Lung (tissue), 12 donors: ENCODE data around the gene KRT12. TPM values are rescaled to one million over a fixed set of nuclear protein-coding genes. Genes with fewer than 3 reads are reported as not detected.

Experiments
- ATAC-seq: fragments of 200-7000 bp; cut with Tn5 transposase; one replicate; pipeline ENCODE4 v1.9.1; 2020; ENCODE audit warnings: moderate number of reproducible peaks; ENCODE audit not compliant: insufficient read depth, low FRiP score
- DNase-seq, 3 donors: peaks; one replicate each; pipeline ENCODE4 v3.0.0-alpha.2; 2013 to 2017
- H3K27ac ChIP-seq, 2 donors: one replicate each; pipeline ENCODE4 v1.5.1; 2013; ENCODE audit warnings: mild to moderate bottlenecking in 2 of 2, moderate library complexity in 2 of 2, control low read depth in 1 of 2, inconsistent platforms in 1 of 2, low read depth in 1 of 2, low read length in 1 of 2
- H3K27me3 ChIP-seq, 3 donors: one replicate each; pipeline ENCODE4 v1.5.1; 2013; ENCODE audit warnings: low read length in 2 of 3; ENCODE audit not compliant: control insufficient read depth in 3 of 3, insufficient read depth in 3 of 3
- H3K36me3 ChIP-seq, 4 donors: one replicate each; pipeline ENCODE4 v1.5.1; 2013; ENCODE audit warnings: low read length in 4 of 4, mild to moderate bottlenecking in 1 of 4, moderate library complexity in 1 of 4; ENCODE audit not compliant: control insufficient read depth in 4 of 4, insufficient read depth in 4 of 4
- H3K4me1 ChIP-seq, 5 donors: one replicate each; pipeline ENCODE4 v1.5.1; 2013; ENCODE audit warnings: low read length in 5 of 5, mild to moderate bottlenecking in 2 of 5, moderate library complexity in 1 of 5; ENCODE audit not compliant: control insufficient read depth in 5 of 5, insufficient read depth in 5 of 5
- H3K4me3 ChIP-seq: one replicate; pipeline ENCODE4 v1.5.1; 2013; ENCODE audit warnings: mild to moderate bottlenecking, control low read depth, moderate library complexity
- H3K9ac ChIP-seq, 2 donors: one replicate each; pipeline ENCODE4 v1.5.1; 2013; ENCODE audit warnings: low read length in 2 of 2, control low read depth in 1 of 2; ENCODE audit not compliant: insufficient read depth in 1 of 2
- H3K9me3 ChIP-seq, 4 donors: one replicate each; pipeline ENCODE4 v1.5.1; 2013; ENCODE audit warnings: low read length in 3 of 4, mild to moderate bottlenecking in 1 of 4, moderate library complexity in 1 of 4; ENCODE audit not compliant: control insufficient read depth in 4 of 4, insufficient read depth in 3 of 4
- WGBS, 2 donors: extraction: QIAGEN DNeasy Blood & Tissue Kit; methylation state at CpG; one replicate each; pipeline ENCODE4 v1.1.7; 2013; 5-methylcytosine and 5-hydroxymethylcytosine counted together
- polyA plus RNA-seq, 2 donors: library from polyadenylated mRNA; stranded (reverse); fragments of 200-250 nt; gene quantifications; one replicate each; pipeline ENCODE4 v1.2.1, GENCODE V29; 2013
- total RNA-seq, 2 donors: library from RNA; depleted of rRNA in 1 of 2; stranded (reverse); fragments of >200 nt in 1 of 2; gene quantifications; one replicate each; pipeline ENCODE4 v1.2.1, GENCODE V29; 2014 to 2021
- TF ChIP-seq, protein P1 (sequence below): IDR thresholded peaks from 2 replicates; pipeline ENCODE4 v1.5.1; 2012; ENCODE audit warnings: mild to moderate bottlenecking; ENCODE audit errors: control extremely low read depth, extremely low read depth
- donor health status: control.
- donor health status: control.
- donor health status: Bipolar disorder and iron deficiency.
- donor health status: healthy.
- donor health status: DM: yes; HTN: yes; CAD: no.

Gene KRT12
- total and polyA plus RNA-seq, 4 donors = not detected

DNA sequence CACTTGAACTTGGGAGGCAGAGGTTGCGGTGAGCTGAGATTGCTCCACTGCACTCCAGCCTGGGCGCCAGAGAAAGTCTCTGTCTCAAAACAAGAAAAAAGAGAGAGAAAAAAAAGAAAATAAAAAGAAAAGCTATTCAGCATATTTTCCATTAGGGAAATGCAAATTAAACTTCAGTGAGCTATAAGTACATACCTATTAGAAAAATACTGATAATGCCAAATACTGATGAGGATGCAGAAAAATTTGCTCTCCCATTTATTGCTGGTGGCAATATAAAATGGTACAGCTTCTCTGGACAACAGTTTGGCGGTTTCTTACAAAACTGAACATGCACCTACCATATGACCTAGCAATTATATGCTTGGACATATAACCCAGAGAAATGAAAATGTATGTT lies 54.4 kb downstream of the KRT12 start:
- Histone ChIP-seq H3K27me3 (peaks cover 0 to 38% (median 30%) of the 10 kb centered on the region in 3 donors), H3K9me3 (peaks cover 0 to 2% (median under 1%) of the 10 kb centered on the region in 4 donors), H3K36me3 (peaks cover 0 to 7% (median 6%) of the 10 kb centered on the region in 4 donors), H3K27ac (no peak overlapping the region), H3K4me1 (peaks cover 0 to 12% (median 0%) of the 10 kb centered on the region in 5 donors), H3K9ac (no peak overlapping the region), H3K4me3 (no peak overlapping the region)
- ATAC-seq (no peak), DNase-seq (no peak)
- TF ChIP-seq, protein P1, sequence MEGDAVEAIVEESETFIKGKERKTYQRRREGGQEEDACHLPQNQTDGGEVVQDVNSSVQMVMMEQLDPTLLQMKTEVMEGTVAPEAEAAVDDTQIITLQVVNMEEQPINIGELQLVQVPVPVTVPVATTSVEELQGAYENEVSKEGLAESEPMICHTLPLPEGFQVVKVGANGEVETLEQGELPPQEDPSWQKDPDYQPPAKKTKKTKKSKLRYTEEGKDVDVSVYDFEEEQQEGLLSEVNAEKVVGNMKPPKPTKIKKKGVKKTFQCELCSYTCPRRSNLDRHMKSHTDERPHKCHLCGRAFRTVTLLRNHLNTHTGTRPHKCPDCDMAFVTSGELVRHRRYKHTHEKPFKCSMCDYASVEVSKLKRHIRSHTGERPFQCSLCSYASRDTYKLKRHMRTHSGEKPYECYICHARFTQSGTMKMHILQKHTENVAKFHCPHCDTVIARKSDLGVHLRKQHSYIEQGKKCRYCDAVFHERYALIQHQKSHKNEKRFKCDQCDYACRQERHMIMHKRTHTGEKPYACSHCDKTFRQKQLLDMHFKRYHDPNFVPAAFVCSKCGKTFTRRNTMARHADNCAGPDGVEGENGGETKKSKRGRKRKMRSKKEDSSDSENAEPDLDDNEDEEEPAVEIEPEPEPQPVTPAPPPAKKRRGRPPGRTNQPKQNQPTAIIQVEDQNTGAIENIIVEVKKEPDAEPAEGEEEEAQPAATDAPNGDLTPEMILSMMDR = no peak
- WGBS, 2 donors = 75 to 84% methylated on average over 3 of the region's 3 CpGs

Other genes with a start within 250 kb of the KRT12 start
- gene SMARCE1, start 219.4 kb downstream of the KRT12 start, total RNA-seq = 100 to 1,000 TPM in 1 of 2 donors, 10 to 100 TPM in 1; 76.4 to 137 TPM
- gene SMARCE1, start 219.4 kb downstream of the KRT12 start, polyA plus RNA-seq = 10 to 100 TPM; 55.2 to 58.1 TPM
- under 1 TPM in 1 of 2 donors, not detected in 1; 0.18 TPM for gene KRT222, start 202.0 kb downstream of the KRT12 start, total RNA-seq
- gene KRT222, start 202.0 kb downstream of the KRT12 start, polyA plus RNA-seq = under 1 TPM; 0.10 to 0.26 TPM
- gene KRT24, start 163.5 kb downstream of the KRT12 start, total RNA-seq = not detected
- gene KRT24, start 163.5 kb downstream of the KRT12 start, polyA plus RNA-seq = under 1 TPM; 0.05 to 0.08 TPM
- not detected for gene KRT25, start 111.9 kb downstream of the KRT12 start, total RNA-seq
- gene KRT25, start 111.9 kb downstream of the KRT12 start, polyA plus RNA-seq = not detected
- gene KRT26, start 95.0 kb downstream of the KRT12 start, total RNA-seq = not detected
- not detected for gene KRT26, start 95.0 kb downstream of the KRT12 start, polyA plus RNA-seq
- gene KRT27, start 84.7 kb downstream of the KRT12 start, total RNA-seq = under 1 TPM; 0.14 to 0.71 TPM
- gene KRT27, start 84.7 kb downstream of the KRT12 start, polyA plus RNA-seq = 1 to 10 TPM in 1 of 2 donors, under 1 TPM in 1; 0.39 to 1.5 TPM
- gene KRT28, start 67.3 kb downstream of the KRT12 start, total RNA-seq = not detected
- gene KRT28, start 67.3 kb downstream of the KRT12 start, polyA plus RNA-seq = not detected
- gene KRT10, start 44.6 kb downstream of the KRT12 start, total RNA-seq = 10 to 100 TPM in 1 of 2 donors, 1 to 10 TPM in 1; 4.6 to 34.7 TPM
- gene KRT10, start 44.6 kb downstream of the KRT12 start, polyA plus RNA-seq = 10 to 100 TPM; 21.0 to 60.6 TPM
- gene KRT20, start 18.0 kb upstream of the KRT12 start, total RNA-seq = under 1 TPM in 1 of 2 donors, not detected in 1; 0.31 TPM
- under 1 TPM in 1 of 2 donors, not detected in 1; 0.24 TPM for gene KRT20, start 18.0 kb upstream of the KRT12 start, polyA plus RNA-seq
- gene KRT23, start 70.4 kb upstream of the KRT12 start, total RNA-seq = 1 to 10 TPM; 1.3 to 2.0 TPM
- 1 to 10 TPM; 1.9 to 9.4 TPM for gene KRT23, start 70.4 kb upstream of the KRT12 start, polyA plus RNA-seq
- gene KRT39, start 99.7 kb upstream of the KRT12 start, total RNA-seq = not detected
- gene KRT39, start 99.7 kb upstream of the KRT12 start, polyA plus RNA-seq = not detected
- gene KRT40, start 117.1 kb upstream of the KRT12 start, total RNA-seq = not detected
- gene KRT40, start 117.1 kb upstream of the KRT12 start, polyA plus RNA-seq = under 1 TPM; 0.09 to 0.31 TPM
- gene KRTAP3-3, start 126.9 kb upstream of the KRT12 start, total RNA-seq = not detected
- gene KRTAP3-3, start 126.9 kb upstream of the KRT12 start, polyA plus RNA-seq = not detected
- gene KRTAP3-2, start 132.7 kb upstream of the KRT12 start, total RNA-seq = not detected
- gene KRTAP3-2, start 132.7 kb upstream of the KRT12 start, polyA plus RNA-seq = under 1 TPM in 1 of 2 donors, not detected in 1; 0.94 TPM
- gene KRTAP3-1, start 141.9 kb upstream of the KRT12 start, total RNA-seq = not detected
- not detected for gene KRTAP3-1, start 141.9 kb upstream of the KRT12 start, polyA plus RNA-seq
- not detected for gene KRTAP1-5, start 160.0 kb upstream of the KRT12 start, total RNA-seq
- gene KRTAP1-5, start 160.0 kb upstream of the KRT12 start, polyA plus RNA-seq = not detected
- gene KRTAP1-4, start 163.0 kb upstream of the KRT12 start, total RNA-seq = not detected
- not detected for gene KRTAP1-4, start 163.0 kb upstream of the KRT12 start, polyA plus RNA-seq
- not detected for gene KRTAP1-3, start 167.7 kb upstream of the KRT12 start, total RNA-seq
- gene KRTAP1-3, start 167.7 kb upstream of the KRT12 start, polyA plus RNA-seq = not detected
- gene KRTAP1-1, start 174.2 kb upstream of the KRT12 start, total RNA-seq = not detected
- gene KRTAP1-1, start 174.2 kb upstream of the KRT12 start, polyA plus RNA-seq = not detected
- gene KRTAP2-1, start 180.1 kb upstream of the KRT12 start, total RNA-seq = not detected
- gene KRTAP2-1, start 180.1 kb upstream of the KRT12 start, polyA plus RNA-seq = not detected
- not detected for gene KRTAP2-2, start 188.0 kb upstream of the KRT12 start, total RNA-seq
- not detected for gene KRTAP2-2, start 188.0 kb upstream of the KRT12 start, polyA plus RNA-seq
- gene KRTAP2-3, start 192.9 kb upstream of the KRT12 start, total RNA-seq = not detected
- not detected for gene KRTAP2-3, start 192.9 kb upstream of the KRT12 start, polyA plus RNA-seq
- gene KRTAP2-4, start 198.7 kb upstream of the KRT12 start, total RNA-seq = not detected
- not detected for gene KRTAP2-4, start 198.7 kb upstream of the KRT12 start, polyA plus RNA-seq
- gene KRTAP4-7, start 216.9 kb upstream of the KRT12 start, total RNA-seq = not detected
- not detected for gene KRTAP4-7, start 216.9 kb upstream of the KRT12 start, polyA plus RNA-seq
- gene KRTAP4-8, start 230.9 kb upstream of the KRT12 start, total RNA-seq = not detected
- not detected for gene KRTAP4-8, start 230.9 kb upstream of the KRT12 start, polyA plus RNA-seq
- not detected for gene KRTAP4-16, start 235.0 kb upstream of the KRT12 start, total RNA-seq
- gene KRTAP4-16, start 235.0 kb upstream of the KRT12 start, polyA plus RNA-seq = not detected
- gene KRTAP4-9, start 238.2 kb upstream of the KRT12 start, total RNA-seq = not detected
- gene KRTAP4-9, start 238.2 kb upstream of the KRT12 start, polyA plus RNA-seq = not detected